ENCODE data around the gene FRMPD4. TPM values are rescaled to one million over a fixed set of nuclear protein-coding genes. Genes with fewer than 3 reads are reported as not detected.

Gene FRMPD4
- polyA plus RNA-seq, 6 donors from 2014 or later, result not detected

- Mint-ChIP-seq H3K36me3 (no peaks in the 10 kb centered on the region), H3K9me3 (peaks cover 0 to 7% (median 0%) of the 10 kb centered on the region in 7 donors), H3K4me1 (no peaks in the 10 kb centered on the region), H3K27me3 (peaks cover 6 to 22% (median 9%) of the 10 kb centered on the region in 3 donors), H3K27ac (no peak overlapping the region), H3K4me3 (no peak overlapping the region)
- DNase-seq, result no peak
- ATAC-seq (ENCODE audit: low read depth in 2 of 2), result no peak
Measured at GRCh38 chrX:12446342-12447075, 308.2 kb downstream of the FRMPD4 start.

- H3K27me3 Mint-ChIP-seq, result peaks cover 3 to 22% (median 10%) of the 10 kb centered on the region in 3 donors
- DNase-seq (no peak), ATAC-seq (ENCODE audit: low read depth in 2 of 2) (no peak)
- H3K4me1 Mint-ChIP-seq, result no peaks in the 10 kb centered on the region
- peaks cover 0 to 7% (median 0%) of the 10 kb centered on the region in 7 donors for H3K9me3 Mint-ChIP-seq
- H3K36me3 Mint-ChIP-seq, result no peaks in the 10 kb centered on the region
- H3K4me3 Mint-ChIP-seq, result no peak overlapping the region
- peak overlapping the region in 1 of 6 donors; percentile 40 for H3K27ac Mint-ChIP-seq
Measured at GRCh38 chrX:12447448-12448064, 309.3 kb downstream of the FRMPD4 start.

- Mint-ChIP-seq H3K4me1 (no peaks in the 10 kb centered on the region), H3K36me3 (no peaks in the 10 kb centered on the region), H3K4me3 (no peak overlapping the region), H3K27me3 (peaks cover 0 to 14% (median 10%) of the 10 kb centered on the region in 3 donors), H3K9me3 (peaks cover 0 to 4% (median 0%) of the 10 kb centered on the region in 7 donors), H3K27ac (no peak overlapping the region)
- DNase-seq (no peak), ATAC-seq (ENCODE audit: low read depth in 2 of 2) (no peak)
Measured at GRCh38 chrX:12452268-12452667, 314.0 kb downstream of the FRMPD4 start.

GRCh38 chrX:12460929-12461328, 322.7 kb downstream of the FRMPD4 start:
- H3K36me3 Mint-ChIP-seq, result no peaks in the 10 kb centered on the region
- H3K4me1 Mint-ChIP-seq, result no peaks in the 10 kb centered on the region
- ATAC-seq (ENCODE audit: low read depth in 2 of 2) (no peak), DNase-seq (no peak)
- peaks cover 0 to 8% (median 0%) of the 10 kb centered on the region in 3 donors for H3K27me3 Mint-ChIP-seq
- no peak overlapping the region for H3K4me3 Mint-ChIP-seq
- H3K27ac Mint-ChIP-seq, result no peak overlapping the region
- peaks cover 0 to 8% (median 4%) of the 10 kb centered on the region in 7 donors for H3K9me3 Mint-ChIP-seq

GRCh38 chrX:12463052-12463451, 324.8 kb downstream of the FRMPD4 start:
- DNase-seq (no peak), ATAC-seq (ENCODE audit: low read depth in 2 of 2) (no peak)
- H3K27ac Mint-ChIP-seq, result no peak overlapping the region
- no peak overlapping the region for H3K4me3 Mint-ChIP-seq
- peaks cover 0 to 27% (median 6%) of the 10 kb centered on the region in 3 donors for H3K27me3 Mint-ChIP-seq
- H3K36me3 Mint-ChIP-seq, result no peaks in the 10 kb centered on the region
- H3K4me1 Mint-ChIP-seq, result no peaks in the 10 kb centered on the region
- H3K9me3 Mint-ChIP-seq, result peaks cover 0 to 7% (median 0%) of the 10 kb centered on the region in 7 donors

GRCh38 chrX:12463873-12464272, 325.6 kb downstream of the FRMPD4 start:
- Mint-ChIP-seq H3K4me1 (no peaks in the 10 kb centered on the region), H3K4me3 (no peak overlapping the region), H3K9me3 (peaks cover 0 to 6% (median 0%) of the 10 kb centered on the region in 7 donors), H3K36me3 (no peaks in the 10 kb centered on the region), H3K27me3 (peaks cover 0 to 31% (median 6%) of the 10 kb centered on the region in 3 donors), H3K27ac (no peak overlapping the region)
- no peak for DNase-seq
- no peak for ATAC-seq (ENCODE audit: low read depth in 2 of 2)

- Mint-ChIP-seq H3K4me3 (no peak overlapping the region), H3K36me3 (no peaks in the 10 kb centered on the region), H3K9me3 (peaks cover 0 to 3% (median 0%) of the 10 kb centered on the region in 7 donors), H3K27ac (no peak overlapping the region), H3K4me1 (no peaks in the 10 kb centered on the region), H3K27me3 (peaks cover 8 to 50% (median 11%) of the 10 kb centered on the region in 3 donors)
- DNase-seq (no peak), ATAC-seq (ENCODE audit: low read depth in 2 of 2) (no peak)
Measured at GRCh38 chrX:12467321-12467720, 329.0 kb downstream of the FRMPD4 start.

- Mint-ChIP-seq H3K9me3 (peaks cover 0 to 7% (median 0%) of the 10 kb centered on the region in 7 donors), H3K36me3 (no peaks in the 10 kb centered on the region), H3K27ac (no peak overlapping the region), H3K4me1 (no peaks in the 10 kb centered on the region), H3K4me3 (no peak overlapping the region), H3K27me3 (peaks cover 11 to 54% (median 12%) of the 10 kb centered on the region in 3 donors)
- ATAC-seq (ENCODE audit: low read depth in 2 of 2) (no peak), DNase-seq (no peak)
Measured at GRCh38 chrX:12469296-12469695, 331.0 kb downstream of the FRMPD4 start.

GRCh38 chrX:12471061-12471460, 332.8 kb downstream of the FRMPD4 start:
- Mint-ChIP-seq H3K27ac (peak overlapping the region in 1 of 6 donors; percentile 54), H3K4me1 (no peaks in the 10 kb centered on the region), H3K9me3 (peaks cover 0 to 11% (median 0%) of the 10 kb centered on the region in 7 donors), H3K4me3 (no peak overlapping the region), H3K36me3 (no peaks in the 10 kb centered on the region), H3K27me3 (peaks cover 11 to 47% (median 12%) of the 10 kb centered on the region in 3 donors)
- DNase-seq (no peak), ATAC-seq (ENCODE audit: low read depth in 2 of 2) (no peak)

- Mint-ChIP-seq H3K4me3 (no peak overlapping the region), H3K9me3 (peaks cover 0 to 13% (median 4%) of the 10 kb centered on the region in 7 donors), H3K27ac (no peak overlapping the region), H3K4me1 (no peaks in the 10 kb centered on the region), H3K36me3 (peaks cover 0 to 4% of the 10 kb centered on the region in 2 donors), H3K27me3 (peaks cover 4 to 13% (median 5%) of the 10 kb centered on the region in 3 donors)
- DNase-seq, result no peak
- ATAC-seq (ENCODE audit: low read depth in 2 of 2), result no peak
Measured at GRCh38 chrX:12480956-12481355, 342.7 kb downstream of the FRMPD4 start.

GRCh38 chrX:12488220-12488619, 349.9 kb downstream of the FRMPD4 start:
- H3K27ac Mint-ChIP-seq, result no peak overlapping the region
- no peaks in the 10 kb centered on the region for H3K36me3 Mint-ChIP-seq
- ATAC-seq (ENCODE audit: low read depth in 2 of 2) (no peak), DNase-seq (no peak)
- H3K27me3 Mint-ChIP-seq, result peaks cover 0 to 22% (median 5%) of the 10 kb centered on the region in 3 donors
- H3K4me3 Mint-ChIP-seq, result no peak overlapping the region
- no peaks in the 10 kb centered on the region for H3K4me1 Mint-ChIP-seq
- H3K9me3 Mint-ChIP-seq, result peaks cover 0 to 8% (median 0%) of the 10 kb centered on the region in 7 donors

- Mint-ChIP-seq H3K27ac (no peak overlapping the region), H3K4me1 (no peaks in the 10 kb centered on the region), H3K27me3 (peaks cover 0 to 24% (median 5%) of the 10 kb centered on the region in 3 donors), H3K4me3 (no peak overlapping the region), H3K9me3 (peaks cover 0 to 8% (median 0%) of the 10 kb centered on the region in 7 donors), H3K36me3 (no peaks in the 10 kb centered on the region)
- ATAC-seq (ENCODE audit: low read depth in 2 of 2) (no peak), DNase-seq (no peak)
Measured at GRCh38 chrX:12488771-12489170, 350.5 kb downstream of the FRMPD4 start.

- no peak overlapping the region for H3K4me3 Mint-ChIP-seq
- ATAC-seq (ENCODE audit: low read depth in 2 of 2) (no peak), DNase-seq (no peak)
- H3K9me3 Mint-ChIP-seq, result peaks cover 0 to 8% (median 0%) of the 10 kb centered on the region in 7 donors
- H3K36me3 Mint-ChIP-seq, result no peaks in the 10 kb centered on the region
- peaks cover 0 to 24% (median 5%) of the 10 kb centered on the region in 3 donors for H3K27me3 Mint-ChIP-seq
- no peak overlapping the region for H3K27ac Mint-ChIP-seq
- no peaks in the 10 kb centered on the region for H3K4me1 Mint-ChIP-seq
Measured at GRCh38 chrX:12489341-12489740, 351.1 kb downstream of the FRMPD4 start.
